Adrenal gland (tissue), 5 donors: ENCODE measurements around the gene PPP1R7.

ENCODE experiments used
- CTCF ChIP-seq, 6 experiments: fragments of 450-650 bp in 4 of 6; fragments of 200-600 bp in 2 of 6; sonication (generic) in 1 of 6; IDR thresholded peaks; 1 replicate in 5 of 6; 2 replicates in 1 of 6; pipeline versions ENCODE4 v1.5.1 to v1.8.0; 2016 to 2021; ENCODE audit warnings: antibody characterized with exemption in 6 of 6, mild to moderate bottlenecking in 2 of 6, moderate library complexity in 1 of 6
- POLR2A ChIP-seq, 2 donors: fragments of 450-650 bp; IDR thresholded peaks; one replicate each; pipeline ENCODE4 v1.6.1; 2017; ENCODE audit warnings: antibody characterized with exemption in 2 of 2, mild to moderate bottlenecking in 2 of 2, moderate library complexity in 1 of 2
- donor health status: DM: no; HTN: no; CAD: no.

DNA sequence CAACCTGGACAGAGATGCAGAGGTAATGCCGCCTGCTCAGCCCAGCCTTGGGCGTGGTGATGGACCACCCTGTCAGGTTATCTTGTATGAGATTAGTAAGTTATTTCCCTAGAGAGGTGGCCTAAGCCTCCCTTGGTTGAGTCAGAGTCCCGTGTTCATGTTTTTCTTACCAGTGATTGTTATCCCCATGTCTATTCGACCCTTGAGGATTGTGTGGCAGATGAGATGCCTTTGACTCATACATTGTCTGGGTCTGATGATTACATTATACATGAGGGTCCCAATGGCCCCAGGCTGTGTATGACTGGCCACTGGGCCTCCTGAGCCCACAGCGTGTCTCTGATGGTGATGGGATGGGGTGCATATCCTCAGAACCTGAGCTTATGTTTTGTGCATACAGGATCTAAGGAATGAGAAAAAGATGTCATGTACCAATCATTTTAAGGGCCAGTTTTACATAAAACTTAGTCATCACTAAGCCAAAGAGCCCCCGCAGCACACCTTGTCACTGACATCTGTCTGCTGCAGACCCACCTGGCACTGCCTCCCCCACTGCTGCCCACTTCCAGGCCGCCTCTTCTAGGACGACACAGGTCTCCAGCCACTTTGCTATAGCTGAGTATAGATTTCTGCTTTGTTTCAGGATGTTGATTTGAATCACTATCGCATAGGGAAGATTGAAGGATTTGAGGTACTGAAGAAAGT is 7.7 kb downstream of the PPP1R7 start:
- TF ChIP-seq POLR2A (IDR thresholded peaks at IDR 0.05) (no peak), CTCF (IDR thresholded peaks at IDR 0.05) (no peak)
